ENCODE results near the gene TARBP1.
"Not testable (repeated sequence)": the region's sequence is repeated elsewhere in the genome, so short reads cannot be mapped to it uniquely, and the experiment has no call there.

The TARBP1 gene

GRCh38 chr1:234478481-234479309 is at the start of gene TARBP1:
Gene TARBP1, minus strand, starts transcription at chr1:234479179. Its CDS starts 76 bp downstream, at chr1:234479103.
- no peak for DNase-seq

- DNase-seq, result no peak
Observed at GRCh38 chr1:234528074-234528865, 49.3 kb upstream of the TARBP1 start.

GRCh38 chr1:234527346-234527745 is 48.4 kb upstream of the TARBP1 start:
- DNase-seq, result no peak

GRCh38 chr1:234526922-234527321 is 47.9 kb upstream of the TARBP1 start:
- no peak for DNase-seq

- no peak for DNase-seq
Observed at GRCh38 chr1:234525099-234525799, 46.3 kb upstream of the TARBP1 start.

GRCh38 chr1:234521836-234522235 is 42.9 kb upstream of the TARBP1 start:
- no peak for DNase-seq

GRCh38 chr1:234520908-234521817 is 42.2 kb upstream of the TARBP1 start:
- DNase-seq, result no peak

- DNase-seq, result no peak
Observed at GRCh38 chr1:234519506-234519905, 40.5 kb upstream of the TARBP1 start.

- DNase-seq, result no peak
Observed at GRCh38 chr1:234518876-234519275, 39.9 kb upstream of the TARBP1 start.

- not testable (repeated sequence) for DNase-seq
Observed at GRCh38 chr1:234518086-234518485, 39.1 kb upstream of the TARBP1 start.

GRCh38 chr1:234517110-234517802 is 38.3 kb upstream of the TARBP1 start:
- no peak for DNase-seq

- no peak for DNase-seq
Observed at GRCh38 chr1:234515821-234516241, 36.9 kb upstream of the TARBP1 start.

GRCh38 chr1:234515411-234515810 is 36.4 kb upstream of the TARBP1 start:
- no peak for DNase-seq

- no peak for DNase-seq
Observed at GRCh38 chr1:234512451-234512861, 33.5 kb upstream of the TARBP1 start.

- no peak for DNase-seq
Observed at GRCh38 chr1:234509457-234510328, 30.7 kb upstream of the TARBP1 start.

- DNase-seq, result no peak
Observed at GRCh38 chr1:234507626-234508387, 28.8 kb upstream of the TARBP1 start.

- DNase-seq, result no peak
Observed at GRCh38 chr1:234507089-234507488, 28.1 kb upstream of the TARBP1 start.

GRCh38 chr1:234505769-234506102 is 26.8 kb upstream of the TARBP1 start:
- DNase-seq, result no peak

- DNase-seq, result no peak
Observed at GRCh38 chr1:234504969-234505768, 26.2 kb upstream of the TARBP1 start.
